Measurements from ENCODE around the gene TTC28.

DNA sequence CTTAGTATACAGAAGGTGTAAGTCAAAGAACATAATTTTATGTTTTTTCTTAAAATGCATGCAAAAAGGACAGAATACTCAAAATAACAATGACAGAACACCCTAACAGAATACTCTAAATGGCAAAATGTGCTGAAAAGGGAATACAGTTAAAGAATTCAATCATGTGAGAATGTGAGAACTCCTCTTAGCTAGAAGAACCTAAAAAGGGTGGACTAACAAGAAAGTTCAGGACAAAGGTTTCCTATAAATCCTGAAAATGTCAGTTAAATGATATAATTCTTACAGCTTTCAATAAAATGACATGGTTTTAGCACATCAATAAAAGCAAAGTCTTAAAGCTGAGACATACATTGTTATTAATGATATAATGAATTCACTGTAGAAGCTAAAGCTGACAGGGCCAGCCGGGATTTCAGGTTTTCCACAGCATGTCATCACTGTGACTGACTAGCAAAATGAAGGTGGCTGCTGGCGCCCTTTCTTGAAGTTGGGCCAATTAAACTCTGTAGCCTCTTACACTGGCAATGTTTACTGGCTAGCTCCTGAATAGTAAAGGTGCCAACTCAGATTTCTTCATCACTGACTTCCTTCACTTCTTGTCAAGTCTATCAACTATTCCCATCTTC, 244.4 kb downstream of the TTC28 start:
- TF ChIP-seq, protein P1, sequence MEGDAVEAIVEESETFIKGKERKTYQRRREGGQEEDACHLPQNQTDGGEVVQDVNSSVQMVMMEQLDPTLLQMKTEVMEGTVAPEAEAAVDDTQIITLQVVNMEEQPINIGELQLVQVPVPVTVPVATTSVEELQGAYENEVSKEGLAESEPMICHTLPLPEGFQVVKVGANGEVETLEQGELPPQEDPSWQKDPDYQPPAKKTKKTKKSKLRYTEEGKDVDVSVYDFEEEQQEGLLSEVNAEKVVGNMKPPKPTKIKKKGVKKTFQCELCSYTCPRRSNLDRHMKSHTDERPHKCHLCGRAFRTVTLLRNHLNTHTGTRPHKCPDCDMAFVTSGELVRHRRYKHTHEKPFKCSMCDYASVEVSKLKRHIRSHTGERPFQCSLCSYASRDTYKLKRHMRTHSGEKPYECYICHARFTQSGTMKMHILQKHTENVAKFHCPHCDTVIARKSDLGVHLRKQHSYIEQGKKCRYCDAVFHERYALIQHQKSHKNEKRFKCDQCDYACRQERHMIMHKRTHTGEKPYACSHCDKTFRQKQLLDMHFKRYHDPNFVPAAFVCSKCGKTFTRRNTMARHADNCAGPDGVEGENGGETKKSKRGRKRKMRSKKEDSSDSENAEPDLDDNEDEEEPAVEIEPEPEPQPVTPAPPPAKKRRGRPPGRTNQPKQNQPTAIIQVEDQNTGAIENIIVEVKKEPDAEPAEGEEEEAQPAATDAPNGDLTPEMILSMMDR (IDR thresholded peaks at IDR 0.05; ENCODE audit: low read depth, low read length), result no peak
- no peak for TF ChIP-seq POLR2A (IDR thresholded peaks at IDR 0.05; ENCODE audit: extremely low read depth, insufficient read length)

Data from NB4 (cell line).